BE2C (cell line): Measurements from ENCODE around the gene TOM1.

Experiments
- DNase-seq: peaks from one replicate; pipeline ENCODE4 v3.0.0-alpha.2; 2020
- H3K27me3 ChIP-seq: fragments of 250-450 bp; sonication (Bioruptor Pico); 2 replicates; pipeline ENCODE4 v1.5.1; 2020; ENCODE audit warnings: mild to moderate bottlenecking
- H3K36me3 ChIP-seq: fragments of 250-450 bp; sonication (Bioruptor Pico); 2 replicates; pipeline ENCODE4 v1.5.1; 2020; ENCODE audit warnings: mild to moderate bottlenecking
- H3K4me1 ChIP-seq: fragments of 250-450 bp; sonication (Bioruptor Pico); 2 replicates; pipeline ENCODE4 v1.5.1; 2020
- H3K4me3 ChIP-seq: 2 replicates; pipeline ENCODE4 v1.5.1; 2011; ENCODE audit warnings: low read depth, low read length
- H3K9me3 ChIP-seq: fragments of 250-450 bp; sonication (Bioruptor Pico); 2 replicates; pipeline ENCODE4 v1.5.1; 2020
- TF ChIP-seq, protein P1 (sequence below): IDR thresholded peaks from 2 replicates; pipeline ENCODE4 v1.5.1; 2012; ENCODE audit warnings: mild to moderate bottlenecking, low read depth, low read length

Gene TOM1

DNA sequence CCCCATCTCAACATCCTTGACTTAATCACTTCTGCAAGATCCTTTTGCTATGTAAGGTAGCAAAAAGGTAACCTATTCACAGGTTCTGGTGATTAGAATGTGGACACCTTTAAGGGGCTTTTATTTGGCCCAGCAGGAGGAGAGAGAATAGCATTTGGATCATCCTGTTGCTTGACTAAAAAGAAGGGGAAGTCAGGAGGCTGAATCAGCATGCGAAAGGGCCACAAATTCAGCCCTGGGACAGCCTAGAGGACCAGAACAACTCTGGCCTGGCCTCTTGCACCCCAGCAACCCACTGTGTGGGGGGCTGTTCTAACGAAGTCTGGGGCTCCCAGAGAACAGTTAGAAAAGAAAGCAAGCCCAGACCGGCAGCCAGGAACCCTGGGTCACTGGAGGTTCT is 78.0 kb downstream of the TOM1 start:
- Histone ChIP-seq H3K9me3 (no peaks in the 10 kb centered on the region), H3K4me3 (no peak overlapping the region), H3K27me3 (no peaks in the 10 kb centered on the region; the same call in 1 of the 2 replicates), H3K36me3 (no peaks in the 10 kb centered on the region), H3K4me1 (peaks cover 6% of the 10 kb centered on the region)
- TF ChIP-seq, protein P1, sequence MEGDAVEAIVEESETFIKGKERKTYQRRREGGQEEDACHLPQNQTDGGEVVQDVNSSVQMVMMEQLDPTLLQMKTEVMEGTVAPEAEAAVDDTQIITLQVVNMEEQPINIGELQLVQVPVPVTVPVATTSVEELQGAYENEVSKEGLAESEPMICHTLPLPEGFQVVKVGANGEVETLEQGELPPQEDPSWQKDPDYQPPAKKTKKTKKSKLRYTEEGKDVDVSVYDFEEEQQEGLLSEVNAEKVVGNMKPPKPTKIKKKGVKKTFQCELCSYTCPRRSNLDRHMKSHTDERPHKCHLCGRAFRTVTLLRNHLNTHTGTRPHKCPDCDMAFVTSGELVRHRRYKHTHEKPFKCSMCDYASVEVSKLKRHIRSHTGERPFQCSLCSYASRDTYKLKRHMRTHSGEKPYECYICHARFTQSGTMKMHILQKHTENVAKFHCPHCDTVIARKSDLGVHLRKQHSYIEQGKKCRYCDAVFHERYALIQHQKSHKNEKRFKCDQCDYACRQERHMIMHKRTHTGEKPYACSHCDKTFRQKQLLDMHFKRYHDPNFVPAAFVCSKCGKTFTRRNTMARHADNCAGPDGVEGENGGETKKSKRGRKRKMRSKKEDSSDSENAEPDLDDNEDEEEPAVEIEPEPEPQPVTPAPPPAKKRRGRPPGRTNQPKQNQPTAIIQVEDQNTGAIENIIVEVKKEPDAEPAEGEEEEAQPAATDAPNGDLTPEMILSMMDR = no peak
- no peak for DNase-seq

DNA sequence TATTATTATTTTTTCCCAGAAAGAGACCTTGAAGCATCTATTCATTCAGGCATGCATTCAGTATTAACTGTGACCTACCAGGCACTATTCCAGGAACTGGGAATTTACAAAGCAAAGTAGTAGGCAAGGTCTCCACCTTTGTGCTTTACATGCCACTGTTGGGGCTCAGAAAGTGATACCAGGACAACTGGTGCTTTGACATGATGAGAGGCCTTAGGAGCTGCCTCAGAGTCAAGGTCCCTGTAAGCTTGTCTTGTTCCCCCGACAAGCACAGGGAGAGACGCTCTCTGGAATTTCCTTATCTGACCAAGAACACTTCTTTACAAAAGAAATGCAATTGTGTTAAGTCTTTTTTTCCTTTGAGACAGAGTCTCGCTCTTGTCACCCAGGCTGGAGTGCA is 78.9 kb downstream of the TOM1 start:
- TF ChIP-seq, protein P1 = no peak
- DNase-seq = no peak
- Histone ChIP-seq H3K9me3 (no peaks in the 10 kb centered on the region), H3K4me3 (no peak overlapping the region), H3K4me1 (peaks cover 6% of the 10 kb centered on the region), H3K27me3 (no peaks in the 10 kb centered on the region; the same call in 1 of the 2 replicates), H3K36me3 (no peaks in the 10 kb centered on the region)

DNA sequence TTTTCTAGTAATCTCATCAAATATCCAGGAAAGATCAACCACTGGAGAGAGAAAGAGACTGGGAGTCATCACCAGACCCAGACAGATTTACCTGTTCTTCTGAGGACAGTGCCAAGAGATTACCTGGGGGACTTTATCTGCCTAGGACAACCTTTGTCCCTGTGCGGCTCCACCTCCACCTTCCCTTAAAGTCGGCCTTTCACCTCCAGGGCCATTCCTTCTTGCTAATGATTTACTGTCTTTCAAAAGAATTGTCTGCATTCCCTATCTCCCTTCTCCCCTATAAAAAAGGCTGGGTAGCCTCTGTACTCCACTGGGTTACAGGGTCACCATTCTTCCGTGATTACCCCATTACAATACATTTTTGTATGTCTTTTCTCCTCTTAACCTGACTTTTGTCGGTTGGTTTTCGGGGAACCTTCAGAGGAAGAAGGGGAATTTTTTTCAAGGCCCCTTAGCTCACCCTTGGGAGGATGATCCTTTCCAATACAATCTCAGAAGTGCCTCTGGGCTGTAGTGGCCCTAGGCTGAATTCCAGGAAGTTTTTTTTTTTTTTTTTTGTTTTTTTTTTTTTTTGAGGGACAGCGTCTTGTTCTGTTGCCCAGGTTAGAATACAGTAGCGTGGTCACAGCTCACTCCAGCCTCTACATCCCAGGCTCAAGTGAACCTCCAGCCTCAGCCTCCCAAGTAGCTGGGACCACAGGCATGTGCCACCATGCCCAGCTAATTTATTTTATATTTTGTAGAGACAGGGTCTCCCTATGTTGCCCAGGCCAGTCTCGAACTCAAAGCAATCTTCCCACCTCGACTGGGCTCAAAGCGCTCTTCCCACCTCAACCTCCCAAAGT is 79.7 kb downstream of the TOM1 start:
- peaks cover 6% of the 10 kb centered on the region for H3K4me1 ChIP-seq
- DNase-seq = no peak
- H3K4me3 ChIP-seq = no peak overlapping the region
- TF ChIP-seq, protein P1 = no peak
- H3K36me3 ChIP-seq = no peaks in the 10 kb centered on the region
- no peaks in the 10 kb centered on the region; the same call in 1 of the 2 replicates for H3K27me3 ChIP-seq
- H3K9me3 ChIP-seq = no peaks in the 10 kb centered on the region

DNA sequence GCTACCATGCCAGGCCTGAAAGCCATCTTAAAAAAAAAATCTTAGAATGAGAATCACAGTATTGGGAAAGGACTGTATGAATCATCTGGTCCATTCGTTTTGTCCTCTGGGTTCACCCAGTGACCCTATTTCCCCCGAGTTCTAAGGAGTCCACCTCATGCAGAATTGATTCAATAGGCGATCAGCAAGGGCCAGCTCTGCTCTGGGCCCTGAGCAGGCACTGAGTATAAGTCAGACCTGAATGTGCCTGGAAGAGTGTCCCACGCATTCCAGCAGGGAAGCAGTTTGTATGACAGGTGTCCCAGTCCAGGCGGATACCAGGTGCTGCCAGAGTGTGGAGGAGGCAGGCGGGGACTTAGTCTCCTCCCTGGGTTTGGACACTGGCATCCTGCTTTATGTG is 80.3 kb downstream of the TOM1 start:
- Histone ChIP-seq H3K9me3 (no peaks in the 10 kb centered on the region), H3K4me1 (peaks cover 6% of the 10 kb centered on the region), H3K36me3 (no peaks in the 10 kb centered on the region), H3K4me3 (no peak overlapping the region), H3K27me3 (no peaks in the 10 kb centered on the region; the same call in 1 of the 2 replicates)
- TF ChIP-seq, protein P1 = no peak
- no peak for DNase-seq

DNA sequence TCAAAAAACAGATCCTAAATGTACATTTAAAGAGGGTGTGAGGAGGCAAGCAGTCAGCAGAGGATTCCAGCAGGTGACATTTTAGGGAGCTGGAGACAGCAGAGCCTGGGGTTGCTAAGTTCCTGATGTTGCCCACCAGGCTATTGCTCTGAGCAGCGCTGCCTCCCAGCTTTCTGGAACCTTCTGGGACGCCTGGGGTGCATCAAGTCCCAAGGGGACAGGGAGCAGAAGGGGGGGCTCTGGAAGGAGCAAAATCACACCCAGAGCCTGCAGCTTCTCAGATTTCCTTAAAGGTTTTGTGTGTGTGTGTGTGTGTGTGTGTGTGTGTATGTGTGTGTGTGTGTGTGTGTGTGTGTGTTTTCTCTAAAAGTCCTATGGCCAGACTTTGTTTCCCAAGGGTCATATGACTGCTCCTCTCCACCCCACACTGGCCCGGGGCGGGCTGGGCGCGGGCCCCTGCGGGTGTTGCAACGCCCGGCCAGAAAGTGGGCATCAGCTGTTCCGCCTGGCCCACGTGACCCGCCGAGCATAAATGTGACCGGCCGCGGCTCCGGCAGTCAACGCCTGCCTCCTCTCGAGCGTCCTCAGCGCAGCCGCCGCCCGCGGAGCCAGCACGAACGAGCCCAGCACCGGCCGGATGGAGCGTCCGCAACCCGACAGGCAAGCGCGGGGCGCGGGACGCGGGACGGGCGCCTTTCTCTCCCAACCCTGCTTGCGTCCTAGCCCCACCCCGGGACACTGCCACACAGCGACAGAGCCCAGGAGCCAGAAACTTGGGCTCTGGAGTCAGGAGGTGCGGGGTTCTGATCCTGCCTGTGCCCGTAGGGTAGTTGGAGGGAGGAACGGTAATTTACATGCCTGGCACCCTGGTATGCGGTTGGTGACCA is 81.1 kb downstream of the TOM1 start, which contains the start of gene HMOX1:
TSS of gene HMOX1 (plus strand) at position 560 of the 887 bp plus-strand sequence. CDS start at position 638, 78 bp downstream.
- peak within 1 kb of the TSS; percentile 66 for H3K4me3 ChIP-seq

More for the DNA sequence above, 81.1 kb downstream of the TOM1 start, which contains the start of gene HMOX1:
- TF ChIP-seq, protein P1 = peak; percentile 15; the same call in 1 of the 2 replicates
- no peaks in the 10 kb centered on the region for H3K9me3 ChIP-seq
- DNase-seq = peak; percentile 88
- H3K36me3 ChIP-seq = no peaks in the 10 kb centered on the region
- no peaks in the 10 kb centered on the region; the same call in 1 of the 2 replicates for H3K27me3 ChIP-seq
- peaks cover 6% of the 10 kb centered on the region for H3K4me1 ChIP-seq
